PFSK-1 (cell line): ENCODE data around the gene IRF2BP2.

Source experiments
- FOXP2 ChIP-seq: optimal IDR thresholded peaks from 2 replicates; pipeline ENCODE3; 2011; ENCODE audit warnings: borderline replicate concordance, control low read depth, inconsistent platforms; ENCODE audit not compliant: insufficient read depth; ENCODE audit errors: extremely low read length, extremely low read depth
- POLR2AphosphoS5 ChIP-seq: IDR thresholded peaks from 2 replicates; pipeline ENCODE4 v1.6.1; 2012; ENCODE audit warnings: low read depth, mild to moderate bottlenecking, control low read depth, low read length, moderate library complexity
- SIN3A ChIP-seq: IDR thresholded peaks from 2 replicates; pipeline ENCODE4 v1.6.1; 2012; ENCODE audit warnings: mild to moderate bottlenecking, low read length, moderate library complexity, borderline replicate concordance; ENCODE audit not compliant: insufficient read depth
- TAF1 ChIP-seq: IDR thresholded peaks from 2 replicates; pipeline ENCODE4 v1.6.1; 2012; ENCODE audit warnings: low read length, control low read depth, borderline replicate concordance; ENCODE audit not compliant: insufficient read depth
- TF ChIP-seq, protein P1 (sequence below), 2 experiments: IDR thresholded peaks; 2 replicates each; pipeline versions ENCODE4 v1.6.1 to v1.8.0; 2011 to 2012; ENCODE audit warnings: low read depth in 2 of 2, low read length in 2 of 2, control low read depth in 1 of 2, inconsistent platforms in 1 of 2, mild to moderate bottlenecking in 1 of 2, moderate library complexity in 1 of 2; ENCODE audit not compliant: insufficient read depth in 1 of 2

Gene IRF2BP2

DNA sequence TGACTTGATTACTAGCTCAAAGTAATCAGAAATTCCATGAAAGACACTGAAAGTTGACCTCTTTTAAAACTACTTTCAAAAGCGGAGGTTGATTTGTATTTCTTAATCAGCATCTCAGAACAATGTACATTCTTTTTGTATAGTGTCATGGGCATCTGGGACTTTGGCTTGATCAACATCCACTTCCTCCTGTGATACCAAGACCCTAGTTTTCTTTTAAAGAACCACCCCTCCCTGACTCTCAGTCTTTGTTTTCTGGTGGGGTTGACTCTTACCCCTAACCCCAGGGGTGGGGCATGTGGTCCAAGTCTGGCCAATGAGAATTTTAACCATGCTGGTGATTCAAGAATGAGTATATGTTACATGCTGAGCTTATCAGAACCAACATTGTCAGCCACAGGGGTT is 21.7 kb upstream of the IRF2BP2 start:
- TF ChIP-seq FOXP2 (no peak), POLR2AphosphoS5 (no peak)

- no peak for TF ChIP-seq TAF1
- TF ChIP-seq, protein P1, sequence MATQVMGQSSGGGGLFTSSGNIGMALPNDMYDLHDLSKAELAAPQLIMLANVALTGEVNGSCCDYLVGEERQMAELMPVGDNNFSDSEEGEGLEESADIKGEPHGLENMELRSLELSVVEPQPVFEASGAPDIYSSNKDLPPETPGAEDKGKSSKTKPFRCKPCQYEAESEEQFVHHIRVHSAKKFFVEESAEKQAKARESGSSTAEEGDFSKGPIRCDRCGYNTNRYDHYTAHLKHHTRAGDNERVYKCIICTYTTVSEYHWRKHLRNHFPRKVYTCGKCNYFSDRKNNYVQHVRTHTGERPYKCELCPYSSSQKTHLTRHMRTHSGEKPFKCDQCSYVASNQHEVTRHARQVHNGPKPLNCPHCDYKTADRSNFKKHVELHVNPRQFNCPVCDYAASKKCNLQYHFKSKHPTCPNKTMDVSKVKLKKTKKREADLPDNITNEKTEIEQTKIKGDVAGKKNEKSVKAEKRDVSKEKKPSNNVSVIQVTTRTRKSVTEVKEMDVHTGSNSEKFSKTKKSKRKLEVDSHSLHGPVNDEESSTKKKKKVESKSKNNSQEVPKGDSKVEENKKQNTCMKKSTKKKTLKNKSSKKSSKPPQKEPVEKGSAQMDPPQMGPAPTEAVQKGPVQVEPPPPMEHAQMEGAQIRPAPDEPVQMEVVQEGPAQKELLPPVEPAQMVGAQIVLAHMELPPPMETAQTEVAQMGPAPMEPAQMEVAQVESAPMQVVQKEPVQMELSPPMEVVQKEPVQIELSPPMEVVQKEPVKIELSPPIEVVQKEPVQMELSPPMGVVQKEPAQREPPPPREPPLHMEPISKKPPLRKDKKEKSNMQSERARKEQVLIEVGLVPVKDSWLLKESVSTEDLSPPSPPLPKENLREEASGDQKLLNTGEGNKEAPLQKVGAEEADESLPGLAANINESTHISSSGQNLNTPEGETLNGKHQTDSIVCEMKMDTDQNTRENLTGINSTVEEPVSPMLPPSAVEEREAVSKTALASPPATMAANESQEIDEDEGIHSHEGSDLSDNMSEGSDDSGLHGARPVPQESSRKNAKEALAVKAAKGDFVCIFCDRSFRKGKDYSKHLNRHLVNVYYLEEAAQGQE (IDR thresholded peaks at IDR 0.05; ENCODE audit: insufficient read depth in 1 of 2, low read depth in 2 of 2, low read length in 2 of 2) = no peak
These were observed 19.0 kb upstream of the IRF2BP2 start for GRCh38 chr1:234629026-234629425.

GRCh38 chr1:234628089-234628488 is 18.1 kb upstream of the IRF2BP2 start:
- TF ChIP-seq FOXP2 = no peak
- no peak for TF ChIP-seq SIN3A
- TF ChIP-seq, protein P1 (IDR thresholded peaks at IDR 0.05; ENCODE audit: insufficient read depth in 1 of 2, low read depth in 2 of 2, low read length in 2 of 2) = no peak
- no peak for TF ChIP-seq POLR2AphosphoS5
- TF ChIP-seq TAF1 = no peak

- no peak for TF ChIP-seq FOXP2
- no peak for TF ChIP-seq POLR2AphosphoS5
- TF ChIP-seq, protein P1 (IDR thresholded peaks at IDR 0.05; ENCODE audit: insufficient read depth in 1 of 2, low read depth in 2 of 2, low read length in 2 of 2) = no peak
- TF ChIP-seq SIN3A = no peak
- TF ChIP-seq TAF1 = no peak
These were observed 17.3 kb upstream of the IRF2BP2 start for GRCh38 chr1:234627009-234627950.

DNA sequence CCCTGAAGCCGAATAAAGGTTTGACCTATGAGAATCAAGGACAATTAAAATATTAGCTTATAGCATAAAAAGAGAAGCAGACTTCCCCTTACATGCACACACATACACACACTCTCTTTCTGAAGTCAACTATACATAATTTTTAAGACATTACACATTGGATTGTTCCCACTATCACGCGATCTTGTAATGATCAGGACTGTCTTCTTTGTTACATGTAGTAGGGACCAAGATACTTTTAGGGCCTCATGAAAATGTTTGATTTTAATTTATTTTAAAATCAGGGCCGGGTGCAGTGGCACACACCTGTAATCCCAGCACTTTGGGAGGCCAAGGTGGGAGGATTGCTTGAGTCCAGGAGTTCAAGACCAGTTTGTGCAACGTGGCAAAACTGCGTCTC is 16.4 kb upstream of the IRF2BP2 start:
- TF ChIP-seq POLR2AphosphoS5 = no peak
- TF ChIP-seq, protein P1 (IDR thresholded peaks at IDR 0.05; ENCODE audit: insufficient read depth in 1 of 2, low read depth in 2 of 2, low read length in 2 of 2) = no peak
- no peak for TF ChIP-seq SIN3A
- no peak for TF ChIP-seq TAF1
- no peak for TF ChIP-seq FOXP2
